ENCODE results near the gene FAH. TPM values are rescaled to one million over a fixed set of nuclear protein-coding genes. Genes with fewer than 3 reads are reported as not detected.

Gene FAH
- total RNA-seq, 1 donor from 2014 or later: 8.3 TPM

- no peak overlapping the region for H3K27ac Mint-ChIP-seq
- no peaks in the 10 kb centered on the region for H3K4me1 ChIP-seq
- H3F3A ChIP-seq (ENCODE audit: low read depth): no peaks in the 10 kb centered on the region
- no peak overlapping the region for H3K4me2 ChIP-seq
- DNase-seq (ENCODE audit: low spot score): no peak
- H3K27me3 Mint-ChIP-seq (ENCODE audit: insufficient read depth, low read depth): no peaks in the 10 kb centered on the region
- no peaks in the 10 kb centered on the region for H3K79me2 ChIP-seq (ENCODE audit: low read depth)
- no peak overlapping the region for H3K27ac ChIP-seq
- H3K9me3 Mint-ChIP-seq: peaks cover 2% of the 10 kb centered on the region
- no peaks in the 10 kb centered on the region for H3K27me3 ChIP-seq
- H3K4me1 Mint-ChIP-seq: no peaks in the 10 kb centered on the region
- no peak overlapping the region for H2AFZ ChIP-seq (replicated peaks)
- H3K36me3 ChIP-seq: no peaks in the 10 kb centered on the region
- H3K9ac ChIP-seq: no peak overlapping the region
- no peaks in the 10 kb centered on the region for H3K36me3 Mint-ChIP-seq
- H3K9me3 ChIP-seq (ENCODE audit: low read depth): peaks cover 4% of the 10 kb centered on the region
- no peaks in the 10 kb centered on the region for H4K20me1 ChIP-seq (ENCODE audit: low read depth)
- no peak overlapping the region for H3K4me3 Mint-ChIP-seq
- H3K4me3 ChIP-seq: no peak overlapping the region
- TF ChIP-seq, protein P1, sequence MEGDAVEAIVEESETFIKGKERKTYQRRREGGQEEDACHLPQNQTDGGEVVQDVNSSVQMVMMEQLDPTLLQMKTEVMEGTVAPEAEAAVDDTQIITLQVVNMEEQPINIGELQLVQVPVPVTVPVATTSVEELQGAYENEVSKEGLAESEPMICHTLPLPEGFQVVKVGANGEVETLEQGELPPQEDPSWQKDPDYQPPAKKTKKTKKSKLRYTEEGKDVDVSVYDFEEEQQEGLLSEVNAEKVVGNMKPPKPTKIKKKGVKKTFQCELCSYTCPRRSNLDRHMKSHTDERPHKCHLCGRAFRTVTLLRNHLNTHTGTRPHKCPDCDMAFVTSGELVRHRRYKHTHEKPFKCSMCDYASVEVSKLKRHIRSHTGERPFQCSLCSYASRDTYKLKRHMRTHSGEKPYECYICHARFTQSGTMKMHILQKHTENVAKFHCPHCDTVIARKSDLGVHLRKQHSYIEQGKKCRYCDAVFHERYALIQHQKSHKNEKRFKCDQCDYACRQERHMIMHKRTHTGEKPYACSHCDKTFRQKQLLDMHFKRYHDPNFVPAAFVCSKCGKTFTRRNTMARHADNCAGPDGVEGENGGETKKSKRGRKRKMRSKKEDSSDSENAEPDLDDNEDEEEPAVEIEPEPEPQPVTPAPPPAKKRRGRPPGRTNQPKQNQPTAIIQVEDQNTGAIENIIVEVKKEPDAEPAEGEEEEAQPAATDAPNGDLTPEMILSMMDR (IDR thresholded peaks at IDR 0.05): no peak
- no peak for TF ChIP-seq EZH2phosphoT487 (IDR thresholded peaks at IDR 0.05)
- no peak for TF ChIP-seq EZH2 (IDR thresholded peaks at IDR 0.05)
Measured at GRCh38 chr15:80216141-80216540, 63.3 kb downstream of the FAH start.

DNA sequence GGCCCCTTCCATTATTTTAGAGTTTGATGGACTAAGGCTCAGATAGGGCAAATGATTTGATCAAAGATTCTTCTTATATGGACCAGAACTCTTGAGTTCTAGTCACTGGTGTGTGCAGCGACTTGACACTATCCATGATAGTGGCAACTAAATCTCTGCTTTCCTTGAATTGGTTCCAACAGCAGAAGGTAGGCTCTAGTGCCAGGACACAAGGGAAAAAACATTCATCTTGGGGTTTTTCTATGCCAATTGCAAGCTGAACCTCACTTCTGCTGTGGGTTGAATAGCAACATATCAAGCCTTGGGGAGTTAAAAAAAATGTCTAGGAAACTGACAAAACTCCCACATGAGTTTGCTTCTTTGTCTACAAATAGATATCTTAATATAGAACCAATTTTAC lies 64.1 kb downstream of the FAH start:
- Mint-ChIP-seq H3K4me3 (no peak overlapping the region), H3K4me1 (no peaks in the 10 kb centered on the region), H3K27ac (no peak overlapping the region), H3K27me3 (ENCODE audit: insufficient read depth, low read depth) (no peaks in the 10 kb centered on the region), H3K36me3 (no peaks in the 10 kb centered on the region), H3K9me3 (peaks cover 2% of the 10 kb centered on the region)
- H4K20me1 ChIP-seq (ENCODE audit: low read depth): no peaks in the 10 kb centered on the region
- H3K9me3 ChIP-seq (ENCODE audit: low read depth): peaks cover 4% of the 10 kb centered on the region
- H3F3A ChIP-seq (ENCODE audit: low read depth): no peaks in the 10 kb centered on the region
- H3K79me2 ChIP-seq (ENCODE audit: low read depth): no peaks in the 10 kb centered on the region
- no peak for DNase-seq (ENCODE audit: low spot score)
- no peaks in the 10 kb centered on the region for H3K4me1 ChIP-seq
- H3K4me2 ChIP-seq: no peak overlapping the region
- H3K27ac ChIP-seq: no peak overlapping the region
- no peak overlapping the region for H3K4me3 ChIP-seq
- H2AFZ ChIP-seq (replicated peaks): no peak overlapping the region
- H3K9ac ChIP-seq: no peak overlapping the region
- TF ChIP-seq, protein P1 (IDR thresholded peaks at IDR 0.05): no peak
- TF ChIP-seq EZH2 (IDR thresholded peaks at IDR 0.05) (no peak), EZH2phosphoT487 (IDR thresholded peaks at IDR 0.05) (no peak)
- H3K36me3 ChIP-seq: no peaks in the 10 kb centered on the region
- no peaks in the 10 kb centered on the region for H3K27me3 ChIP-seq

- Histone ChIP-seq H3K27ac (no peak overlapping the region), H3K4me1 (no peaks in the 10 kb centered on the region), H3K4me2 (no peak overlapping the region), H3K9me3 (ENCODE audit: low read depth) (peaks cover 4% of the 10 kb centered on the region), H3K9ac (no peak overlapping the region), H3K36me3 (no peaks in the 10 kb centered on the region), H3K27me3 (no peaks in the 10 kb centered on the region), H3K4me3 (no peak overlapping the region), H4K20me1 (ENCODE audit: low read depth) (no peaks in the 10 kb centered on the region), H2AFZ (replicated peaks) (no peak overlapping the region), H3F3A (ENCODE audit: low read depth) (no peaks in the 10 kb centered on the region), H3K79me2 (ENCODE audit: low read depth) (no peaks in the 10 kb centered on the region)
- H3K4me3 Mint-ChIP-seq: no peak overlapping the region
- H3K9me3 Mint-ChIP-seq: peaks cover 2% of the 10 kb centered on the region
- no peak for DNase-seq (ENCODE audit: low spot score)
- H3K4me1 Mint-ChIP-seq: no peaks in the 10 kb centered on the region
- no peaks in the 10 kb centered on the region for H3K36me3 Mint-ChIP-seq
- TF ChIP-seq EZH2 (IDR thresholded peaks at IDR 0.05): no peak
- no peak for TF ChIP-seq EZH2phosphoT487 (IDR thresholded peaks at IDR 0.05)
- TF ChIP-seq, protein P1 (IDR thresholded peaks at IDR 0.05): no peak
- no peak overlapping the region for H3K27ac Mint-ChIP-seq
- no peaks in the 10 kb centered on the region for H3K27me3 Mint-ChIP-seq (ENCODE audit: insufficient read depth, low read depth)
Measured at GRCh38 chr15:80217327-80217900, 64.6 kb downstream of the FAH start.
